Cardiac septum (tissue), 1 donor: ENCODE measurements around the gene TMEM218. TPM values are rescaled to one million over a fixed set of nuclear protein-coding genes. Genes with fewer than 3 reads are reported as not detected.

ENCODE experiments used
- DNase-seq: peaks from one replicate; pipeline ENCODE4 v3.0.0-alpha.2; 2020; ENCODE audit warnings: low spot score
- intact Hi-C: fragments of 100-400 bp; cut with DNase I; formaldehyde crosslinking; loops from one replicate; pipeline ENCODE4 v1.14.0; 2022
- long read RNA-seq: library from polyadenylated mRNA; unstranded; transcript quantifications from one replicate; pipeline ENCODE4 v2.0.0, GENCODE V29; 2021
- total RNA-seq: library from RNA; stranded (reverse); fragmentation: NEBNext Ultra II Directional; extraction: Animal tissue kit (Norgen Biotek cat#: 25700); gene quantifications from one replicate; pipeline ENCODE4 v1.2.1, GENCODE V29; 2021
- donor health status: DM: no; HTN: no; CAD: no.

TMEM218 gene
- 8.7 TPM for total RNA-seq
- long read RNA-seq, partial matches to known transcripts = 0 of 2 reads
- long read RNA-seq, other reads (novel, unspliced or antisense) = 1 of 2 reads

- peak; percentile 100 for DNase-seq
- intact Hi-C loops = loop anchor here (10.0 kb wide), 1 partner anchor 157 kb away; the partner anchor contains the start of gene CCDC15
Observed at GRCh38 chr11:125111343-125112207, at the start of gene TMEM218. TMEM218 (minus strand) TSS chr11:125111626; CDS start chr11:125102241, 9,385 bp downstream.

GRCh38 chr11:125157953-125158680, 46.7 kb upstream of the TMEM218 start:
- intact Hi-C loops = no loop called here
- DNase-seq = peak; percentile 43

- DNase-seq = no peak
- intact Hi-C loops = no loop called here
Observed at GRCh38 chr11:125157118-125157733, 45.8 kb upstream of the TMEM218 start.

- intact Hi-C loops = no loop called here
- peak; percentile 55 for DNase-seq
Observed at GRCh38 chr11:125156346-125157117, 45.1 kb upstream of the TMEM218 start.

- DNase-seq = peak; percentile 38
- intact Hi-C loops = no loop called here
Observed at GRCh38 chr11:125155767-125156166, 44.3 kb upstream of the TMEM218 start.

GRCh38 chr11:125155100-125155444, 43.6 kb upstream of the TMEM218 start:
- intact Hi-C loops = no loop called here
- peak; percentile 22 for DNase-seq

- DNase-seq = peak; percentile 66
- intact Hi-C loops = no loop called here
Observed at GRCh38 chr11:125154378-125155099, 43.1 kb upstream of the TMEM218 start.

- intact Hi-C loops = no loop called here
- peak; percentile 29 for DNase-seq
Observed at GRCh38 chr11:125153837-125154236, 42.4 kb upstream of the TMEM218 start.

- intact Hi-C loops = no loop called here
- no peak for DNase-seq
Observed at GRCh38 chr11:125148743-125149142, 37.3 kb upstream of the TMEM218 start.

- DNase-seq = no peak
- intact Hi-C loops = no loop called here
Observed at GRCh38 chr11:125148011-125148410, 36.6 kb upstream of the TMEM218 start.

GRCh38 chr11:125147280-125147679, 35.9 kb upstream of the TMEM218 start:
- no peak for DNase-seq
- intact Hi-C loops = no loop called here

- intact Hi-C loops = no loop called here
- DNase-seq = no peak
Observed at GRCh38 chr11:125146232-125146631, 34.8 kb upstream of the TMEM218 start.

GRCh38 chr11:125141686-125142535, 30.5 kb upstream of the TMEM218 start:
- no peak for DNase-seq
- intact Hi-C loops = loop anchor here (2.0 to 5.0 kb wide), 2 partner anchors 50 to 179 kb away; no protein-coding TSS in a partner anchor

GRCh38 chr11:125141178-125141577, 29.8 kb upstream of the TMEM218 start:
- intact Hi-C loops = loop anchor here (2.0 to 5.0 kb wide), 2 partner anchors 49 to 178 kb away; no protein-coding TSS in a partner anchor
- no peak for DNase-seq

- DNase-seq = no peak
- intact Hi-C loops = loop anchor here (2.0 to 5.0 kb wide), 2 partner anchors 48 to 177 kb away; no protein-coding TSS in a partner anchor
Observed at GRCh38 chr11:125140233-125140632, 28.8 kb upstream of the TMEM218 start.

GRCh38 chr11:125139778-125140177, 28.4 kb upstream of the TMEM218 start:
- intact Hi-C loops = loop anchor here (2.0 to 5.0 kb wide), 2 partner anchors 47 to 177 kb away; no protein-coding TSS in a partner anchor
- DNase-seq = no peak

GRCh38 chr11:125138966-125139365, 27.5 kb upstream of the TMEM218 start:
- intact Hi-C loops = no loop called here

GRCh38 chr11:125136001-125136400, 24.6 kb upstream of the TMEM218 start:
- no peak for DNase-seq
- intact Hi-C loops = no loop called here

More at GRCh38 chr11:125138966-125139365, 27.5 kb upstream of the TMEM218 start:
- no peak for DNase-seq
